Stimulated activated CD4-positive, alpha-beta T cell treated with anti-CD3 and anti-CD28 coated beads, TNF-alpha, amount 100 ng/mL, for 48 hours (primary cell): ENCODE data around the gene CREB1.
"Not testable (repeated sequence)": the region's sequence is repeated elsewhere in the genome, so short reads cannot be mapped to it uniquely, and the experiment has no call there.

Source experiments
- DNase-seq, 3 donors: peaks; one replicate each; pipeline ENCODE4 v3.0.0-alpha.2; 2020; ENCODE audit warnings: low read depth in 3 of 3

Gene CREB1

DNA sequence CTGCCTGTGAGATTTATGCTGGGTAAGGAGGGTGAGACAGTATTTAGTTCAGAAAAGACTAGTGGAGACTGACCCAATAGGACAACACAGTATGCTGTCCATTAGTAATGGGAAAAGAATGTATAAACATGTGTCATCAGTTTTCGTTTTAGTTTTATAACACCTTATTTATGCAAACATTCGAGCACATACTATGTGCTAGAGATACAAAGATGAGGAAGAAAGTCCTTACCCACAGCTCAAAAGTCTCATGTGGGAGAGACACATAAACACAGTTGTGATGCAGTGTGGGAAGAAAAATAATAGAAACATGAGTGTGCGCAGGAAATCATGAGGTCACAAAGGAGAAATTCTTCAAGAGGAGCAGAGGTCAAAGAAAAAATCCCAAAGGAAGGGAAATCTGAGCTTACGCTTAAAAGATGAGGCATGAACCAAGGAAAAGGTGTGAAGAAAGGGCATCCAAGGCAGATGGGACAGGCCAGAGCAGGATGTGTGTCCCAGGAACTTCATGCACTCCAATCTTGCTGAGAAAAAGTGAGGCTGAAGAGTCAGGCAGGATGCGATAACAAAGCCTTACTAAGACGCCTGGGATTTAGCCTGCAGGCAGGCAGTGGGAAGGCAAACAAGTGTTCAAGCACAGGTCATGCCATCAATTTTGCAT, 87.4 kb downstream of the CREB1 start:
- no peak for DNase-seq

DNA sequence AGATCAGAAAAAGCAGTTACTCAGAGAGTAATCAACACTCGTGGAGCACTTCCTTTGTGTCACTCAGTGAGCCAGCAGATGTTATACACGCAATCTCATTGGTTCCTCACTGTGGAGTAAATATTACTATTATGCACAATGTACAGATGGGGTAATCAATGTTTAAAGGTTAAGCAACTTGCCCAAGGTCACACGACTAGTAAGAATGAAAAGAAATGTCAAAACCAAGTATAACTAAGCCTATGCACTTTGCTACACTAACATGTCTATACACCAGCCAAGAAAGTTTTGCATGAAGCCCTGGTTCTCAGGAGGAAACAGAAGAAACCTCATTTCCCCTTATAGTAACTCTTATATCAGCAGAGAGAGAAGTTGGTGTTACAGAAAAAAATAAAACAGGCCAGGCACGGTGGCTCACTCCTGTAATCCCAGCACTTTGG, 90.0 kb downstream of the CREB1 start:
- DNase-seq, result no peak

DNA sequence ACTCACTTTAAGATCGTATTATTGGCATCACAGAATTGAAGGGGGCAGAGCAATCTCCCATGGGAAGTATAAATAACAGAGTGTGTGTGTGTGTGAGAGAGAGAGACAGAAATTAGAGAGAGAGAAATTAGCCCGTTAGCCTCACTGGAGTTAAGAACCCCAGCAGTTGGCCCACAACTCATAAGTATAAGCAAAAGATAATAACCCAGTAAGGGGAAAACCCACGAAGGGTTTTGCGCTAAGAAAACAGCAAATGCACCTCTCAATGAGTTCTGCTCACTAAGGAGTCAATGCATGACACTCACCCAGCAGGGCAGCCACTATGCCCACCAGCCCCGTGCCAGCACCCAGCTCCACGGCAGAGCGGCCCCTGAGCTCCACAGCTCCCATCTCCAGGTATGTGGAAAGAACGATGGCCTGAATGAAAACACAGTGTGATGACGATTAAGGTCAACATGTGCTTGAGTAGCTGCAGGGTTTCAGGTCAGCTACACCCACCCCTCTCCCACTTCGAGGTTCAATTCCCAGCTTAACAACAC, 91.8 kb downstream of the CREB1 start:
- DNase-seq, result no peak

- DNase-seq, result peak; percentile 28 to 48 (median 46)
Measured at GRCh38 chr2:207624185-207625013, 94.6 kb downstream of the CREB1 start.

DNA sequence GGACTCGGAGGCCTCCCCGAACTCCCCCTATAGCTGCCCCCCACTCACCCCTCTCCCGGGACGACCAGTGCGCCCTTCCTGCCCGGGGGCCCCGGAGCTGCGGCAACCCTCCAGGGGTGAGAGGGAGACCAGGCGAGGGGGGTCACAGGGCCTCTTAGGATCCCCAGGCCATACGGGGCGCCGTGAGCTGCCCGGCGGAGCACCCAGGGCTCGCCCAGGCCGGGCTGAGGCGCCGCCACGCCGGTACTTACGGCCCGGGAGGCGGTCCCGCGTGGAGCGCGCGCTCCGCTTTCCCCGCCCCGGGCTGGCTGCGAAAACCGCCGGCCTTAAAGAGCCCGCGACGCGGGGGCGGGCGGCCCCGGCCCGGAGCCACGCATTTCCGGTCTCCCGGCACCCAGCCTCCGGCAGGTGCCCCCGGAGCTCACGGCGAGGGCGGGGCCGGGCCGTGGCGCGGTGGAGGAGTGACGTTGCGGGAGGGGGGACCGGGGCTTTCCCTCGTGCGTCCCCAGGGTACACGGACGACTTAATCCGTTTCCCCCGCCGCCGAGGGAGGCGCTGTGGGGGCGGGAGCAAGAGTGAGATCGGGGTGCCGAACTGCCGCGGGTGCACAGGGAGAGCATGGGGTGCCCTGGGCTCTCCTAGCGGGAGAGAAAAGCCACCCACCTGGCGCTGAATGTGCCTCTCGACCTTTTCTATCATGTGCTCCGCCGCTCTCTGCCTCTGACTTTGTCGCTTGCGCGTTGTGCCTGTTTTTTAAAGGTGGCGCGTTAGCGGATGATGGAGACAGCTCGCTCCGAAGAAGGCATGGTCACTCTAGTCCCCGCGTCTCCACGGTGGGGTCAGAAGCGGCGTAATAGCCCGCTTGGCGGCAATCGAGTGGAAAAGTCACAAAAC, 95.5 kb downstream of the CREB1 start, which contains the start of gene METTL21A:
TSS of gene METTL21A (minus strand) at position 381 of the 894 bp plus-strand sequence. CDS start 1,019 bp downstream, outside the sequence.
- peak; percentile 85 to 91 (median 86) for DNase-seq

- DNase-seq, result no peak
Measured at GRCh38 chr2:207629553-207629952, 99.8 kb downstream of the CREB1 start.

DNA sequence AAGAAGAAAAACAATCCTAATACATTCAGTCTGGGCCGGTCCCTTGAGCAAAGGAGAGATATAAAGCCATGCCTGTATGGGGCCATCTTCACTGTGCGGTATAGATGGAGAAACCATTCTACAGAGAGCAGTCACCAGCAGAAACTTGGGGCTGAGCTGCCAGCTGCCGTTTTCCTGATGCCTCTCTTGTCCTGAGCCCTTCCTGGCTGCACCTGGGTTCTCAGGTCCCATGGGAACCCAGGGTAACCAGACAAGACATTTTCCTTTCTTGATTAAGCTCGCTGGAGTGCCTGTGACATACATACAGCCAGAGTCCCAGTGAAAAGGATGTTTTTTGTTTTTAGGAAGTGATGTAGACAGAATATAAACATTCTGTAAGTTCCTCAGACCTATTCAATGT, 100.7 kb downstream of the CREB1 start:
- DNase-seq, result no peak

DNA sequence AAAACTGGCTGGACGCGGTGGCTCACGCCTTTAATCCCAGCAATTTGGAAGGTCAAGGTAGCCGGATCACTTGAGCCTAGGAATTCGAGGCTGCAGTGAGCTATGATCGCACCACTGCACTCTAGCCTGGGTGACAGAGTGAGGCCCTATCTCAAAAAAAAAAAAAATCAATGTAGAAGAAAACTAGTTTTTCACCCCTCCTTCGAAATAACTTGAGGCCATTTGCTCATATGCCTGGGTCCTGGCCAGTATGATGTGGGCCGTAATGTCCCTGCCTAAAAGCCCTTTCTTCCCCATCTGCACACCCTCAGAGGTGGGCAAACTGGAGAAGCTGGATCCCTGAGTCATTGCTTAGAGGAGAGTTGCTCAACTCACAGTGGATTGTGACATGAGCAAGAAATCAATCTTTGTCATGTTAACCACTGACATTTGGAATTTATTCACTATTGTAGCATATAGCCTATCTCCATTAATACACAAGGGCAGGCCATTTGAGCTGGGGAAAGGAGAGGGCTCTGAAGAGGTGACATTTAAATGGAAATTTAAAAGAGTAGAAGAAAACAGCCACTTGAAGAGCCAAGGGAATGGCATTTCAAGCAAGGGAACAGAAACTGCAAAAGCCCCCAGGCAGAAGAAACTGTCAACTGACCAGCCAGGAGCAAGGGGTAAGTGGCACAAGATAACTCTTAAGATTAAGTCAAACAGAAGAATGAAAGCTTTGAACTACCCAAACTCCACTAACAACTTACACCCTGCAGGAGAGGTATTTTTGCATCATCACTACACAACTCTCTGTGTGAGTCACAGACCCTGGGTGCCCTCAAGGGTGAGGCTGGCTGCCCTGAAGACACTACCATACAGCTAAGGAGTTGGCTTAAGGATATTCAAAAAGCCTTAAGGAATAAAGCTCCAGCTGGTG, 103.1 kb downstream of the CREB1 start:
- DNase-seq, result no peak

- no peak for DNase-seq
Measured at GRCh38 chr2:207633686-207634085, 103.9 kb downstream of the CREB1 start.

- DNase-seq, result no peak
Measured at GRCh38 chr2:207635468-207636200, 105.9 kb downstream of the CREB1 start.

- DNase-seq, result not testable (repeated sequence)
Measured at GRCh38 chr2:207639288-207639687, 109.5 kb downstream of the CREB1 start.

DNA sequence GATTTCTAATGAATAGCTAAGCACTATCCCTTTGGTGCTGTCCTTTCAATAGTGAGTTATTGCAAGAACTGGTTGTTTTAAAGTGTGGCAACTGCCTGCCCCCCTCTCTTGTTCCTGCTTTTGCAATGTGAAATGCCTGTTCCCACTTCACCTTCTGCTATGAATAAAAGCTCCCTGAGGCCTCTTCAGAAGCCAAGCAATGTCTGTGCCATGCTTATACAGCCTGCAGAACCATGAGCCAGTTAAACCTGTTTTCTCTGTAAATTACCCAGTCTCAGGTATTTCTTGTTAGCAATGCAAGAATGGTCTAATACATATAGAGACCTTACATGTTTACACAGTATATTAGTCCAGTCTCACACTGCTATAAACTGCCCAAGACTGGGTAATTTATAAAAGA, 110.4 kb downstream of the CREB1 start:
- no peak for DNase-seq

- no peak for DNase-seq
Measured at GRCh38 chr2:207640661-207641060, 110.9 kb downstream of the CREB1 start.

DNA sequence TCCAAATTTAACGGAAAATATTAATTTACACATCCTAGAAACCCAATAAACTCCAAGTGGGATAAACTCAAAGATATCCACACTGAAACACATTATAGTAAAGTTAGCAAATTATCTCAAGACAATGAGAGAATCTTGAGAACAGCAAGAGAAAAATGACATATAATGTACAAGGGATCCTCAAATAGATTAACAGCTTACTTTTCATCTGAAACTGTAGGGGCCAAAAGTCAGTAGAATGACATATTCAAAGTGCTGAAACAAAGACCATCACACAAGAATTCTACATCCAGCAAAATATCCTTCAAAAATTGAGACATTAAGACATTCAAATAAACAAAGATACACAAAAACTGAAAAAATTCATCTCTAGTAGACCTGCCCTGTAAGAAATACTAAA, 114.1 kb downstream of the CREB1 start:
- no peak for DNase-seq

GRCh38 chr2:207646582-207646981, 116.8 kb downstream of the CREB1 start:
- not testable (repeated sequence) for DNase-seq
